ENCODE measurements around the gene TMEM120A.

DNA sequence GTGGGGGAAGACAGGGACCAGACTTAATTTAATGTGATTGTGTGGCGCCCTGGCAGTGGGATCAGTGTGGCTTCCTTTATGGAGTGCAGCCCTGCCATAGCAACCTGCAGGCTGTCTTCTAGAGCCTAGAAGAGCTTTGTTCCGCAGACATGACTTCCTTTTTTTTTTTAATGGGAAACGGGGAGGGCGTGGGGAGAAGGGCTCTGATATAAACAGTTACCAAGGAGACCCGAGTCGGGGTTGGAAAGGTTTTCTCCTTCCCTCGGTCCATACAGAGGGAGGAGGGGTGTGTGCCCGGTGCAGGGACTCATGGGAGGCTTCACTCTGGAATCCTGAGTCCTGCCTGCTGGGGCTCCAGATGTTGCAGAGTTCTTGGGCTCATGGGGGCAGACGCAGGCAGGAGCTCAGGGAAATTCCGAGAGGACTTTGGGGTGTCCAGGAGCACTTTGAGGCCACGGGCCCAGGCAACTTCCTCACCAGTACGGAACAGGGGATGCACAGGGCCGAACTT lies 26.9 kb downstream of the TMEM120A start:
- TF ChIP-seq ZNF274 (IDR thresholded peaks at IDR 0.05; ENCODE audit: low read depth, low read length) (no peak), SUZ12 (IDR thresholded peaks at IDR 0.05; ENCODE audit: extremely low read depth, insufficient read depth, insufficient read length) (no peak), YY1 (IDR thresholded peaks at IDR 0.05; ENCODE audit: insufficient read depth, insufficient read length) (no peak)
